Measurements from ENCODE around the gene SNRNP48.

The SNRNP48 gene

GRCh38 chr6:7546383-7546782 is 43.6 kb upstream of the SNRNP48 start:
- no peaks in the 10 kb centered on the region for H3K9me3 ChIP-seq
- H3K36me3 ChIP-seq = no peaks in the 10 kb centered on the region
- H3K27ac ChIP-seq = no peak overlapping the region
- peaks cover 100% of the 10 kb centered on the region for H3K27me3 ChIP-seq
- TF ChIP-seq CTCF (IDR thresholded peaks at IDR 0.05) = no peak
- H3K4me3 ChIP-seq (ENCODE audit: low read depth in 1 of 2, low read length in 1 of 2) = no peak overlapping the region
- peaks cover 15 to 17% of the 10 kb centered on the region in 2 experiments for H3K4me1 ChIP-seq (ENCODE audit: control insufficient read depth in 1 of 2, insufficient read depth in 1 of 2, low read depth in 1 of 2, low read length in 1 of 2)

GRCh38 chr6:7546896-7547295 is 43.1 kb upstream of the SNRNP48 start:
- Histone ChIP-seq H3K4me1 (ENCODE audit: control insufficient read depth in 1 of 2, insufficient read depth in 1 of 2, low read depth in 1 of 2, low read length in 1 of 2) (peaks cover 10 to 12% of the 10 kb centered on the region in 2 experiments), H3K36me3 (no peaks in the 10 kb centered on the region), H3K27me3 (peaks cover 100% of the 10 kb centered on the region), H3K9me3 (no peaks in the 10 kb centered on the region), H3K27ac (no peak overlapping the region), H3K4me3 (ENCODE audit: low read depth in 1 of 2, low read length in 1 of 2) (no peak overlapping the region)
- no peak for TF ChIP-seq CTCF (IDR thresholded peaks at IDR 0.05)

- Histone ChIP-seq H3K27me3 (peaks cover 99% of the 10 kb centered on the region), H3K27ac (no peak overlapping the region), H3K9me3 (no peaks in the 10 kb centered on the region), H3K4me1 (ENCODE audit: control insufficient read depth in 1 of 2, insufficient read depth in 1 of 2, low read depth in 1 of 2, low read length in 1 of 2) (peaks cover 6 to 8% of the 10 kb centered on the region in 2 experiments), H3K4me3 (ENCODE audit: low read depth in 1 of 2, low read length in 1 of 2) (no peak overlapping the region), H3K36me3 (no peaks in the 10 kb centered on the region)
- no peak for TF ChIP-seq CTCF (IDR thresholded peaks at IDR 0.05)
These were observed 42.7 kb upstream of the SNRNP48 start for GRCh38 chr6:7547315-7547714.

- Histone ChIP-seq H3K4me1 (ENCODE audit: control insufficient read depth in 1 of 2, insufficient read depth in 1 of 2, low read depth in 1 of 2, low read length in 1 of 2) (no peaks in the 10 kb centered on the region), H3K36me3 (no peaks in the 10 kb centered on the region), H3K4me3 (ENCODE audit: low read depth in 1 of 2, low read length in 1 of 2) (no peak overlapping the region), H3K9me3 (no peaks in the 10 kb centered on the region), H3K27me3 (peaks cover 99% of the 10 kb centered on the region), H3K27ac (no peak overlapping the region)
- TF ChIP-seq CTCF (IDR thresholded peaks at IDR 0.05) = no peak
These were observed 39.6 kb upstream of the SNRNP48 start for GRCh38 chr6:7550433-7550801.

- H3K4me1 ChIP-seq (ENCODE audit: control insufficient read depth in 1 of 2, insufficient read depth in 1 of 2, low read depth in 1 of 2, low read length in 1 of 2) = no peaks in the 10 kb centered on the region
- H3K27ac ChIP-seq = no peak overlapping the region
- H3K36me3 ChIP-seq = no peaks in the 10 kb centered on the region
- peaks cover 96% of the 10 kb centered on the region for H3K27me3 ChIP-seq
- no peak for TF ChIP-seq CTCF (IDR thresholded peaks at IDR 0.05)
- no peak overlapping the region for H3K4me3 ChIP-seq (ENCODE audit: low read depth in 1 of 2, low read length in 1 of 2)
- no peaks in the 10 kb centered on the region for H3K9me3 ChIP-seq
These were observed 35.3 kb upstream of the SNRNP48 start for GRCh38 chr6:7554533-7555275.
